B cell (primary cell): Measurements from ENCODE around the gene DIRAS1. TPM values are rescaled to one million over a fixed set of nuclear protein-coding genes. Genes with fewer than 3 reads are reported as not detected.

Experiments used
- ATAC-seq: fragments of 200-7000 bp; cut with Tn5 transposase; one replicate; pipeline ENCODE4 v1.10.0; 2021; ENCODE audit warnings: low read depth, mild to moderate bottlenecking, moderate number of reproducible peaks, moderate library complexity
- CTCF ChIA-PET: fragments of 350-600 bp; sonication (Branson Sonifier 250); formaldehyde crosslinking; loops from one replicate; lab custom pipeline; 2021; ENCODE audit warnings: antibody characterized with exemption, inconsistent platforms; lab: Charles Lee
- POLR2A ChIA-PET: fragments of 350-600 bp; sonication (Branson Sonifier 250); formaldehyde crosslinking; loops from one replicate; lab custom pipeline; 2021; ENCODE audit warnings: antibody characterized with exemption; lab: Charles Lee
- DNase-seq: peaks from one replicate; pipeline ENCODE4 v3.0.0; 2013
- H2AFZ ChIP-seq: 2 replicates; pipeline ENCODE4 v1.6.1; 2012; ENCODE audit warnings: mild to moderate bottlenecking, low read depth, low read length; ENCODE audit not compliant: insufficient read depth, poor library complexity, severe bottlenecking
- H3K27ac ChIP-seq, 2 donors: 1 replicate in 1 of 2; 2 replicates in 1 of 2; pipeline ENCODE4 v1.5.1; 2012 to 2013; ENCODE audit warnings: low read length in 2 of 2, mild to moderate bottlenecking in 2 of 2, moderate library complexity in 1 of 2
- H3K27me3 ChIP-seq, 4 experiments: fragments of 200-600 bp in 1 of 4; sonication (generic) in 1 of 4; replicated peaks in 1 of 4; 1 replicate in 2 of 4; 2 replicates in 2 of 4; pipeline versions ENCODE4 v1.6.1 to v1.7.0; 2013 to 2016; ENCODE audit warnings: low read length in 3 of 4, mild to moderate bottlenecking in 2 of 4, mixed read lengths in 1 of 4, moderate library complexity in 1 of 4; ENCODE audit not compliant: insufficient read depth in 4 of 4, control insufficient read depth in 3 of 4; ENCODE audit errors: control extremely low read depth in 1 of 4
- H3K36me3 ChIP-seq, 2 experiments: replicated peaks in 1 of 2; 1 replicate in 1 of 2; 2 replicates in 1 of 2; pipeline versions ENCODE4 v1.6.1 to v1.7.1; 2013; ENCODE audit warnings: low read length in 1 of 2; ENCODE audit not compliant: insufficient read depth in 2 of 2, control insufficient read depth in 1 of 2; ENCODE audit errors: control extremely low read depth in 1 of 2, extremely low read depth in 1 of 2
- H3K4me1 ChIP-seq, 2 donors: fragments of 200-600 bp in 1 of 2; sonication (generic) in 1 of 2; 1 replicate in 1 of 2; 2 replicates in 1 of 2; pipeline versions ENCODE4 v1.5.1 to v1.6.1; 2013 to 2017; ENCODE audit warnings: low read length in 2 of 2; ENCODE audit not compliant: control insufficient read depth in 2 of 2, insufficient read depth in 2 of 2
- H3K4me2 ChIP-seq: replicated peaks from 2 replicates; pipeline ENCODE3; 2012; ENCODE audit warnings: mild to moderate bottlenecking, low read depth, low read length; ENCODE audit not compliant: poor library complexity, severe bottlenecking
- H3K4me3 ChIP-seq, 5 experiments: fragments of 200-600 bp in 1 of 5; sonication (generic) in 1 of 5; 1 replicate in 3 of 5; 2 replicates in 2 of 5; pipeline versions ENCODE4 v1.5.1 to v1.7.0; 2011 to 2016; ENCODE audit warnings: low read length in 4 of 5, mild to moderate bottlenecking in 4 of 5, low read depth in 2 of 5, control low read depth in 1 of 5, moderate library complexity in 1 of 5; ENCODE audit not compliant: insufficient read depth in 1 of 5; ENCODE audit errors: control extremely low read depth in 1 of 5, extremely low read depth in 1 of 5
- H3K79me2 ChIP-seq: fragments of 200-600 bp; sonication (generic); one replicate; pipeline ENCODE4 v1.6.0; 2016; ENCODE audit warnings: low read length; ENCODE audit not compliant: control insufficient read depth, insufficient read depth
- H3K9ac ChIP-seq: fragments of 200-600 bp; sonication (generic); 2 replicates; pipeline ENCODE4 v1.6.1; 2017; ENCODE audit warnings: mild to moderate bottlenecking, low read length, moderate library complexity
- H3K9me3 ChIP-seq, 3 donors: one replicate each; pipeline versions ENCODE4 v1.6.1 to v1.7.1; 2013; ENCODE audit warnings: low read length in 2 of 3; ENCODE audit not compliant: control insufficient read depth in 2 of 3, insufficient read depth in 1 of 3; ENCODE audit errors: control extremely low read depth in 1 of 3
- H4K20me1 ChIP-seq: 2 replicates; pipeline ENCODE4 v1.6.0; 2012; ENCODE audit warnings: mild to moderate bottlenecking, low read length; ENCODE audit not compliant: insufficient read depth, control insufficient read depth, poor library complexity, severe bottlenecking
- H3K27ac Mint-ChIP-seq: one replicate; pipeline ENCODE4 v1.8.0; 2021; ENCODE audit warnings: mixed read lengths
- H3K27me3 Mint-ChIP-seq: one replicate; pipeline ENCODE4 v1.8.0; 2021; ENCODE audit warnings: mixed read lengths
- H3K4me1 Mint-ChIP-seq: one replicate; pipeline ENCODE4 v1.8.0; 2021; ENCODE audit warnings: mixed read lengths
- H3K4me3 Mint-ChIP-seq: one replicate; pipeline ENCODE4 v1.8.0; 2021; ENCODE audit warnings: mixed read lengths
- H3K9me3 Mint-ChIP-seq: one replicate; pipeline ENCODE4 v1.8.0; 2022; ENCODE audit warnings: mixed read lengths; ENCODE audit not compliant: insufficient read depth
- EZH2 ChIP-seq: IDR thresholded peaks from 2 replicates; pipeline ENCODE4 v1.6.1; 2012; ENCODE audit warnings: borderline replicate concordance, low read depth, mild to moderate bottlenecking, moderate library complexity, low read length; ENCODE audit not compliant: insufficient read depth, poor library complexity, severe bottlenecking
- WGBS: methylation state at CpG from one replicate; pipeline ENCODE4 v1.1.5; 2013; ENCODE audit warnings: missing lambda C conversion rate; ENCODE audit not compliant: insufficient coverage; 5-methylcytosine and 5-hydroxymethylcytosine counted together
- intact Hi-C: fragments of 100-400 bp; cut with micrococcal nuclease; formaldehyde crosslinking; loops from one replicate; pipeline ENCODE4 v1.10.0; 2022
- polyA plus RNA-seq: library from polyadenylated mRNA; depleted of rRNA; stranded (reverse); fragments of >200 nt; gene quantifications from 2 replicates; pipeline ENCODE4 v1.2.3, GENCODE V29; 2012
- total RNA-seq, 2 donors: library from RNA; stranded (reverse); fragments of 120-200 nt in 1 of 2; gene quantifications; 1 replicate in 1 of 2; 2 replicates in 1 of 2; pipeline versions ENCODE4 v1.2.3 to v1.2.4, GENCODE V29; 2013 to 2022
- TF ChIP-seq, protein P1 (sequence below): fragments of 200-600 bp; IDR thresholded peaks from one replicate; pipeline ENCODE4 v1.8.0; 2022; ENCODE audit warnings: antibody characterized with exemption, mild to moderate bottlenecking

The DIRAS1 gene
- total and polyA plus RNA-seq, 2 donors (not counting 1 experiment from before 2014, with no cell fraction given), result 5.2 to 23.7 TPM

DNA sequence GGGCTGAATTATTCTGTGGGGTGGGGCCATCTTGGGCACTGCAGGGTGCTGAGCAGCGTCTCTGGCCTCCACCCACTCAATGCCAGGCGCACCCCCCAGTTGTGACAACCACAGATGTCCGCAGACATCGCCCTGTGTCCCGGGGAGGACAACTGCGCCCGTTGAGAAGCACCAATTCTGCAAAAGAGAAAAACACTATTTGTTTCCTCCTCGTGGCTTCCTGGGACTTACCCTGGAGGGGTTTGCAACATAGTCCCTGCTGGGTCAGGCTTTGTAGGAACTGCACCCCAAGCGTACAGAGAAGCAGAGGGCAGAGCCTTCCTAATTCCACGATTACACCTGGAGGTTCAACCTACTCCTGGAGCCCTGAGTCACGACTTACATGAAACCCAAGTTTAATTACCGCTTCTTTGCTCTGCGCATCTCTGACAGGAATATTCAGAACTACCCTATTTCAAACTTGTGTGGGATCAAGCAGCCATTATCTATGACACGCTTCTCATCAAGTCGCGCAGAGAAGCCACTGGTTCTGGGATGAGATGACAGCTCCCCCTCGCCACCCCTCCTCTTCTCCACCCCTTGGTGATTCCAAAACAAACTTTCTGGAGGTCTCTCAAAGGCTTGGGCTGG lies 29.8 kb upstream of the DIRAS1 start:
- ATAC-seq (no peak), DNase-seq (no peak)
- TF ChIP-seq, protein P1, sequence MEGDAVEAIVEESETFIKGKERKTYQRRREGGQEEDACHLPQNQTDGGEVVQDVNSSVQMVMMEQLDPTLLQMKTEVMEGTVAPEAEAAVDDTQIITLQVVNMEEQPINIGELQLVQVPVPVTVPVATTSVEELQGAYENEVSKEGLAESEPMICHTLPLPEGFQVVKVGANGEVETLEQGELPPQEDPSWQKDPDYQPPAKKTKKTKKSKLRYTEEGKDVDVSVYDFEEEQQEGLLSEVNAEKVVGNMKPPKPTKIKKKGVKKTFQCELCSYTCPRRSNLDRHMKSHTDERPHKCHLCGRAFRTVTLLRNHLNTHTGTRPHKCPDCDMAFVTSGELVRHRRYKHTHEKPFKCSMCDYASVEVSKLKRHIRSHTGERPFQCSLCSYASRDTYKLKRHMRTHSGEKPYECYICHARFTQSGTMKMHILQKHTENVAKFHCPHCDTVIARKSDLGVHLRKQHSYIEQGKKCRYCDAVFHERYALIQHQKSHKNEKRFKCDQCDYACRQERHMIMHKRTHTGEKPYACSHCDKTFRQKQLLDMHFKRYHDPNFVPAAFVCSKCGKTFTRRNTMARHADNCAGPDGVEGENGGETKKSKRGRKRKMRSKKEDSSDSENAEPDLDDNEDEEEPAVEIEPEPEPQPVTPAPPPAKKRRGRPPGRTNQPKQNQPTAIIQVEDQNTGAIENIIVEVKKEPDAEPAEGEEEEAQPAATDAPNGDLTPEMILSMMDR, result no peak
- no peak for TF ChIP-seq EZH2
- no peak overlapping the region for H3K27ac ChIP-seq
- peaks cover 8 to 18% of the 10 kb centered on the region in 2 donors for H3K4me1 ChIP-seq
- H3K9ac ChIP-seq, result no peak overlapping the region
- no peaks in the 10 kb centered on the region for H4K20me1 ChIP-seq
- peaks cover 12% of the 10 kb centered on the region for H3K79me2 ChIP-seq
- Mint-ChIP-seq H3K27me3 (no peaks in the 10 kb centered on the region), H3K4me1 (peaks cover 10% of the 10 kb centered on the region), H3K9me3 (no peaks in the 10 kb centered on the region), H3K27ac (no peak overlapping the region), H3K4me3 (no peak overlapping the region)
- no peaks in the 10 kb centered on the region for H3K27me3 ChIP-seq
- ChIA-PET POLR2A (no interaction called here), CTCF (interaction anchor here (0.6 to 3.1 kb wide), 9 partner anchors 24 to 117 kb away, joined by 3 to 156 read pairs (median 16); partner anchors contain the start of genes GNG7 and SGTA)
- peaks cover 0 to 6% of the 10 kb centered on the region in 2 experiments for H3K36me3 ChIP-seq
- WGBS, result 66% methylated on average over 13 of the region's 17 CpGs
- intact Hi-C loops, result no loop called here
- no peak overlapping the region for H3K4me3 ChIP-seq
- H2AFZ ChIP-seq, result no peak overlapping the region
- H3K9me3 ChIP-seq, result no peaks in the 10 kb centered on the region
- no peak overlapping the region for H3K4me2 ChIP-seq

DNA sequence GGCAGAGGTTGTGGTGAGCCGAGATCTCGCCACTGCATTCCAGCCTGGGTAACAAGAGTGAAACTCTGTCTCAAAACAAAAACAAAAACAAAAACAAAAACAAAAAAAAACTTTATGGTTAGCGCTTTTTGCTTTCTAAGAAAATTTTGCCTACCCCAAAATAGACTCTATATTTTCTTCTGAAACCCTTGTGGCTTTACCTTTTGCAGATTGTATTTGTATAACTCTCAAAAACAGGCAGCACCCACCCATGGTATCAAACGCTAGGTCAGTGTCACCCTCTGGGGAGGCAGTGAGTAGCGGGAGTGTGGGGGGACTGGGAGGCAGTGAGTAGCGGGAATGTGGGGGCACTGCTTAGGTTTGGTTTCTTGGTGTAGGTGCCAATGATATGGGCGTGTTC lies 26.2 kb upstream of the DIRAS1 start:
- H3K4me3 Mint-ChIP-seq, result no peak overlapping the region
- intact Hi-C loops, result loop anchor here (10.0 kb wide), 1 partner anchor 273 kb away; the partner anchor contains the start of gene GADD45B
- no peak for ATAC-seq

More for the DNA sequence above, 26.2 kb upstream of the DIRAS1 start:
- no peaks in the 10 kb centered on the region for H3K9me3 ChIP-seq
- H3K4me1 ChIP-seq, result peaks cover 8 to 18% of the 10 kb centered on the region in 2 donors
- H3K36me3 ChIP-seq, result no peaks in the 10 kb centered on the region
- H3K27me3 ChIP-seq, result no peaks in the 10 kb centered on the region
- no peak for TF ChIP-seq EZH2
- TF ChIP-seq, protein P1, result no peak
- Mint-ChIP-seq H3K27ac (peak overlapping the region; percentile 15), H3K4me1 (peaks cover 10% of the 10 kb centered on the region), H3K27me3 (peaks cover 9% of the 10 kb centered on the region), H3K9me3 (no peaks in the 10 kb centered on the region)
- no peak overlapping the region for H3K27ac ChIP-seq
- ChIA-PET POLR2A (interaction anchor here (0.7 kb wide), 1 partner anchor 39 kb away, joined by 3 read pairs; no protein-coding TSS in a partner anchor), CTCF (interaction anchor here (0.8 to 3.4 kb wide), 3 partner anchors 85 to 110 kb away, joined by 4 to 24 read pairs (median 8); no protein-coding TSS in a partner anchor)
- H2AFZ ChIP-seq, result no peak overlapping the region
- no peak overlapping the region for H3K4me2 ChIP-seq
- no peak overlapping the region for H3K4me3 ChIP-seq
- H3K79me2 ChIP-seq, result peaks cover 12% of the 10 kb centered on the region
- no peaks in the 10 kb centered on the region for H4K20me1 ChIP-seq
- WGBS, result 100% methylated on average over 1 of the region's 7 CpGs
- no peak for DNase-seq
- no peak overlapping the region for H3K9ac ChIP-seq
